GM21825 (cell line): ENCODE data around the gene CCDC170.
"Not testable (repeated sequence)": the region's sequence is repeated elsewhere in the genome, so short reads cannot be mapped to it uniquely, and the experiment has no call there.

Experiments used
- ATAC-seq: cut with Tn5 transposase; IDR thresholded peaks from one replicate; pipeline ENCODE4 v1.9.1; 2021; ENCODE audit warnings: mild to moderate bottlenecking, moderate library complexity; ENCODE audit not compliant: unreplicated experiment

CCDC170 gene

DNA sequence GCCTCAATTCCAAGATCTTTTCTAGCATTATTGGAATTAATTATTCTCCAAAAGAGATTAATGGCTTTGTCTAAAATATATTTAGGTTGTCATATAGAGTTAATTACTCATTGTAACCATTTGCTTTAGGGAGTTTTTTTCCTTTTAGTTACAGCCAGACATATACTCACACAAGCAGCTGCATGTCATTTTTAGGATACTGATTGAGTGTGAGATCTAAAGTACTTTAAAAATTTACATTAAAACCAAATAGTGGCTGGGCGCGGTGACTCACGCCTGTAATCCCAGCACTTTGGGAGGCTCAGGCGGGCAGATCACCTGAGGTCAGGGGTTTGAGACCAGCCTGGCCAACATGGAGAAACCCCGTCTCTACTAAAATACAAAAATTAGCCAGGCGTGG lies 51.1 kb downstream of the CCDC170 start:
- not testable (repeated sequence) for ATAC-seq

DNA sequence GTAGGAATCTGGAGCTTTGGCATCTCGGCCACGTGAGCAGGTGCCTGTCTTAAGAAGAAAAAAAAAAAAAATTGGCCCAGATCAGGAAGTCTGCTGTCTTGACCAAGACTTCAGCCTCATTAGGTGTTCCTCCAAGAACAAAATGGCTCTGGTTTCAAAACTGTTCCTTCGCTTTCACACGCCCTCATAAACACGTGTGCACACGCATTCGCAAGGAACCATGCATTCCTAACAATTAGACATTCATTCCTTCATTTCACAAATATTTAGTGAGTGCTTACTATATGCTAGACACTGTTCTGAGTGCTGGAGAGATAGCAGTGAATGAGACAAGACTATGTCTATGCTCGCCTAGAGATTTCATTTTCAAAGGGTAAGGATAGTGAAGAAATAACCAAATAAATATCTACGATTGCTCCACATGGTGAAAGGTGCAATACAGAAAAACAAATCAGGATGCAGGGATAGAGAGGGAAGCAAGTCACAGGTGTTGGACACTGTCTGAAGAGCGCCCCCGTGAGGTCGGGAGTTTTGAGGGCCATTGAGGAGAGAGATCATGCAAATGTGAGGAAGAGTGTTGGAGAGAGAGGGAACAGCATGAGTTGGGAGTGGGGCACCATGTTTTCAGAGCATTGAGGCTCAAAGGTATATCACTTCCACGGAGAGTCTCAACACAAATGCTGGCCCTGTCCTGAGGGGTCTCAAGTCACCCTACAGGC lies 53.3 kb downstream of the CCDC170 start:
- ATAC-seq: no peak

DNA sequence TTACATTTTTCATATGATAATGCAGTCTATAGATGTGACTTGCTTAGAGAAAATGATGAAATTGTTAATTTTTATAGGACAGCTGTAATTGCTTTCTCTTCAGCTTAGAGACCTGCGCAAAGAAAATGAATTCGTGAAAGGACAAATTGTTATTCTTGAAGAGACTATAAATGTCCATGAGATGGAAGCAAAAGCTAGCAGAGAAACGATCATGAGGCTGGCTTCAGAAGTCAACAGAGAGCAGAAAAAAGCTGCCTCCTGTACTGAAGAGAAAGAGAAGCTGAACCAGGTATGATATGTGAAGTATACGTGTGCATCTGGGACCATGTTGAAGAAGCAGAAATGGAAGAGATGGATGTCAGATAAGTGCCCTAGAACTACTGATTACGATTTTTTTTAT lies 54.4 kb downstream of the CCDC170 start:
- no peak for ATAC-seq

DNA sequence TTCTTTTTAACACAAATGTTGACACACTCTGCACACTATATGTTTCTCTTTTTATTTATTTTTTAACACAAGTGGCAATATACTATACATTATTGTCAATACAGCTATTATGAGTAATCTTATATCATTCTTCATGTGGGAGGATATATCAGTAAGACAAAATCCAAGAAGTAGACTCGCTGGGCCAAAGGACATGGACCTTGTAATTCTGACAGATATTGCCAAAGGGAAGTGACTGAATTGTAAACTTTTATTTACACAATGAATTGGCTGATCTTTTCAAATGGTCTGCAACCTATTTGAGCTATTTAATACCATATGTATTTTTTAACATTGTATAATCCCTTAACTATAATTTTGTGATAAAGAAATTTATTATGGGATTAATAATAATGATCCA lies 56.0 kb downstream of the CCDC170 start:
- ATAC-seq: no peak

DNA sequence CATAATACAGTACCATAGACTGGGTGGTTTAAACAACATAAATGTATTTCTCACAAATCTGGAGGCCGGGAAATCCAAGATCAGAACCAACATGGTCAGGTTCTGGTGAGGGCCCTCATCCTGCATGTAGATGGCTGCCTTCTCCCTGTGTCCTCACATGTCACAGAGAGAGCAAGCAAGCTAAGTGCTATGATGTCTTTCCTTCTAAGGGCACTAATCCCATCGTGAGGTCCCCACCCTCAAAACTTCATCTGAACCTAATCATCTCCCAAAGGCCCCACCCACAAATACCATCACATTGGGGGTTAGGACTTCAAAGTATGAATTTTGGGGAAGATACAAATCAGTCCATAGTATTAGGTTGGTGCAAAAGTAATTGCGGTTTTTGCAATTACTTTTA lies 56.8 kb downstream of the CCDC170 start:
- ATAC-seq: no peak

DNA sequence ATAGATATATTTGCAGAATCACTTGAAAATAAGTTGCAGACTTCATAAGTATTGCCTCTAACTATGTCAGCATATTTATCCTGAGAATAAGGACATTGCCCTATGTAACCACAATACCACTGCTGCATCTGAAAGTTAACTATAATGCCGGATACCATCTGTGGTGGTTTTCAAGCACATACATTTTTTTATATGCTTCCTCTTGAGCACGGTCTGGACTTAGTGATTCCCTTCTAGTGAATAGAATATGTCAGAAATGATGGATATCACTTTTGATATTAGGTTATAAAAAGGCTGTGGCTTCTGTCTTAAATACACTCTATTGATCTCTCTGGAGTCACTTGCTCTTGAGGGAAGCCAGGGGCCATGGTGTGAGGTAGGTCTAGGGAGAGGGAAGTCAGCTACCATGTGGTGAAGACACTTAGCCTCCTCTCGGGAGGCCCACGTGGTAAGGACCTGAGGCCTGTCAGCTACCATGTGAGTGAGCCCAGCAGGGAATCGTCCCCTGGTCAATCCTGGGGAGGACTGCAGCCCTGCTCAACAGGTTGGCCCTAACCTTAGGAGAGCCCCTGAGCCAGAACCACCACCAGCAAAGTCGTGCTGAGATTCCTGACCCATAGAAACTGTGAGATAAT lies 57.5 kb downstream of the CCDC170 start:
- ATAC-seq: no peak

DNA sequence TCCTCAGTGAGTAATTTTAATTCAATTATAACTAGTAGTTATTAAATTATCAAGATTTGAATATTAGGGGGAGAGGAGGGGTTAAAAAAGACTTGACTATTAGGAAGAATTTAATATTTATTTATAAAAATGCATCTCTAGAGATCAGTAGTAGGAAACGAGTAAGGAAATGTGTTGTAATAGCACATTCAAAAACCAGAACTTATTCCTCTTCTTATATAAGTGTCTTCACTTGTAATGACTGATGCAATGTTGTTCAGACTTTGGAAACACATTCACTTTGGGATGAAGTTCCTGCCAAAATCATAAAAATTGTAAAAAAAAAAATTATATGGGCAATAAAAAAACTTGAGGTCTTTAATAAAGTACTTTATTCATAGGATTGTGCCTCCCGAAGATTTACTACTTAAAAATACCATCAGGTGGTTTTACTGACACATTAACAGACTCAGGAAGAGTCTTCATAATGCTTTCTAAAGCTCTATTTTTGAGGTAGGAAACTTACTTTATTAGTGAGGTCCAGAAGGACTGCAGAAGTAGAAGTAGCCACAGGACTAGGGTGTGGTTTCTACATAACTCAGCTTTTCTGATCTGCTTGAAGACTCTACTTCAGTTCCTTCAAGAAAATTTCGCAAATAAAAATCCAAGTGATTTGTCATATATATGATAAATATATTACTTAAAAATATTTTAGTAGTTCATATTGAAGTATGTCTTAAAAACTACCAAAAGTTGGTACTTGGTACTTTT lies 59.8 kb downstream of the CCDC170 start:
- no peak for ATAC-seq

DNA sequence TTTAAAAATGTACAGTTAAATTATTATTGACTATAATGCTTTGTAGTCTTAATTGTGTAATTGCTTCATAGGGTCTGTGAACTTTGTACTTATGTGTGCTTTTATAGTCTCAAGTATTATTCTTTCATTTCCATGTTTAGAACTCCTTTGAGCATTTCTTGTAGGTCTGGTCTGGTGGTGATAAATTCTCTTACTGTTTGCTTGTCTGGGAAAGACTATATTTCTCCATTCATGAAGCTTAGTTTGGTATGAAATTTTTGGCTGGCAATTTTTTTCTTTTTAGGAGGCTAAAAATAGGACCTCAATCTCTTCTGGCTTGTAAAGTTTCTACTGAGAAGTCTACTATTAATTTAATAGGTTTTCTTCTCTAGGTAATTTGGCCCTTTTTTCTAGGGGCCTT lies 67.4 kb downstream of the CCDC170 start:
- ATAC-seq: no peak

DNA sequence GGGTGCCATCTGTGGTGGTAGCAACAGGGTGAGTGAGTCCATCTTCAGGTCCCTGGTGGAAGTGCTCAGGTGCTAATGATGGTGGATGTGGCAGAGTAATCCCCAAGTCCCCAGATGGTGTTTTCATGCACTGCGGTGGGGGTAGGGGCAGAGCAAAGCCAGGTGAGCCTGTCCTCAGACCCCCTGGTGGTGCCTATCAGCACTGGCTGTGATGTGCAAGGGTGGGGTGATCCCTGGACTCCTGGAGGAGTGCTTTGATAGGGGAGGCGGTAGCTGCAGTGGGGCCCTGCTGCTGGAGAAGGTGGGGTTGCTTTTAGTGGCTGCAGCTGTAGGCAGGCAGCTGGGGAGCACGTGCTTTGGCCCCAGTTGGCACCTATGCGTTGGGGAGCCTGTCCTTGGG lies 70.8 kb downstream of the CCDC170 start:
- ATAC-seq: no peak

DNA sequence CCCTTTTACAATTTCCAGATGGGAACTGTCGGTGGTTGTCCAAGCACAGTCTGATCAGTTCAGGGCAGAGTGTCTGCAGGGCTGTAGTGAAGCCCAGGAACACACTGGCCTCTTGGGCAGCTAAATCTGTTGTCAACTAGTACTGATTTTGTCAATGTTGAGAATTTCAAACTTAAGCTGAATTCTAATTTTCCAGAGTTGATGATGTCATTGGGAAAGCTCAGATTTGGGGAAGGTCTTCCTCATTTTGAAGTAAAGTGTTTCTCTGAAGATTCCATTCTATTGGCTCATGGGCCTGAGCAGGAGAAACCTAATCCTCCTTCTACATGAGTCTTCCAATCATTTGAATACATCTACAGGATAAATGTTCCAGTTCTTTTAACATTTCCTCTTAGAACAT lies 72.1 kb downstream of the CCDC170 start:
- no peak for ATAC-seq

DNA sequence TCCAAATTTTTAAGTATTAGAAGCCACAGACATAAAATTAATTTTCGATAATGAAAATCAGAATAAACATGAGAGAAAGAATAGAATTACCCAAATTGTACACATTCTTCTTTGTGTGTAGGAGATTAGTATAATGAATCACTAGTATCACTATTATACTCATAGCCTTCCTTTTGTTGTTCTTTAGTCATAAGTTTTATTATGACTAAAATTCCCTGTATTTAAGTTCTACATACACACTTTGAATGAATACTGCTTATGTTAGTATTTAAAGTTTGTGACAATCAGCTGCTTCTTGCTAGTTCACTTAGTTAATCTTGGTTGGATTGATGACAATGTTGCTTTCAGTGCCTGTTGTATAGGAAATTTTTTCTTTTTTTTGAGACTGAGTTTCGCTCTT lies 72.7 kb downstream of the CCDC170 start:
- ATAC-seq: no peak

DNA sequence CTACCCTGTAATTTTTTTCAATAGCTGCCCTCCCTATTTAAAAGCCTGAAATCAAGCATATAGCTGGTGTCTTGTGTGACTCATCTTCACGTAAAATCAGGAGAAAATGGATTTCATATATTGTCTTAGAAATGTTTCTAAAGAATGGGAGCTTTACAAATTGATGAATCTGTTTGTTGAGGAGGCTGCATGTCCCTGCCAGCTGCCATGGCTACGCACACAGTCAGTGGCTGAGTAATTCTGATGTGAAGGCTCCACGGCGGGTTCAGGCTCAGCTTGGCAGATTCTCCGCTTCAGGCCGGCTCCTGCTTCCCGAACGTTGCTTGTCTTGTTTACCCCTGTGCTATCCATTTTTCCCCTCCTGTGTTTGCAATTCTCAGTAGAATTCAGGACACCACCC lies 82.8 kb downstream of the CCDC170 start:
- no peak for ATAC-seq

DNA sequence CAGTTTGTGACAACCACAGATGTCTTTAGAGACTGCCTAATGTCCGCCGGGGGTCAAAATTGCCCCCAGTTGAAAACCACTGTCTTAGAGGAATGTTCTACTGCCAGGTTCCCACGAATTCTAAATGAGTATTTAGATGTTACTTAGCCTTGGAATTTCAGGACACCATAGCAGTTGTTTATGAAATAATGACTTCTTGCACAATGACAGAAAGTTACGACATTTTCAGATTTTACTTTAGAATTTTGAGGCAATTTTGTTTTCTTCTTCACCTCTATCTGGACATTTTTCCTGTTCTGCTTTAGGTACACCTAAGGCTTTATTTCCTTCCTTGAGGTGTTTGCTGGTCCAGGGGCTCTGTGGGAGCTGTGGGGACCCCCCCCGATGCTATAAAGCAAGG lies 83.4 kb downstream of the CCDC170 start:
- ATAC-seq: no peak

DNA sequence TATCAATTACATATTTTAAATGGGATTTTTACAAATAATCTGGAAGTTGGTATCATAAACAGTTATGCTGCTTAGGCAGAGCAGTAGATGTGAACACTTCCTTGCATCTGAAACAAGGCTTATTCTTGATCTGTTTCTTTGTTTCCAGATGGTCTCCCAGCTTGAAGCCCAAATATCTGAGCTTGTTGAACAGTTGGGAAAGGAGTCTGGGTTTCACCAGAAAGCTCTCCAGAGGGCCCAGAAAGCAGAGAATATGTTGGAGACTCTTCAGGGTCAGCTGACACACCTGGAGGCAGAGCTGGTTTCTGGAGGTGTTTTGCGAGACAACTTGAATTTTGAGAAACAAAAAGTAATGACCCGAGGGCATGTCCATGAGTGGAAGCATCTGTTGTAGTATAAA lies 91.9 kb downstream of the CCDC170 start:
- no peak for ATAC-seq

DNA sequence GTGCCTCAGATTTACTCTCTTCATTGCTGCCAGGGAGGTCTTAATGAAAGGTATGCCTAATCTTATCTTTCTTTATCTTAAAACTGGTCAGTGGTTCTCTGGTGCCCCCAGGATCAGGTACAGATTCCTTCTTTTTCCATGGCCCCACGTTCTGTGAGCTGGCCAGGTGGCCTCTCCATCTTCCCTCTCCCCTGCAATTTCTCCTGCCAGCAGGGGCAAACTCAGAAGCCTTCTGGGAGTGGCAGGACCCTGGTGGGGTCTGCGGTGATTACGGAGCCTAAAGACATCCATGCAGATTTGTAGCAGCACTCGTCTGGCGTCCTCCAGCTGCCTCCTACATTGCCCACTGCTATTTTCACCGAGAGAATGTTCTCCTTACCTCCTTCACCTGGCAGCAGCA lies 95.8 kb downstream of the CCDC170 start:
- no peak for ATAC-seq

DNA sequence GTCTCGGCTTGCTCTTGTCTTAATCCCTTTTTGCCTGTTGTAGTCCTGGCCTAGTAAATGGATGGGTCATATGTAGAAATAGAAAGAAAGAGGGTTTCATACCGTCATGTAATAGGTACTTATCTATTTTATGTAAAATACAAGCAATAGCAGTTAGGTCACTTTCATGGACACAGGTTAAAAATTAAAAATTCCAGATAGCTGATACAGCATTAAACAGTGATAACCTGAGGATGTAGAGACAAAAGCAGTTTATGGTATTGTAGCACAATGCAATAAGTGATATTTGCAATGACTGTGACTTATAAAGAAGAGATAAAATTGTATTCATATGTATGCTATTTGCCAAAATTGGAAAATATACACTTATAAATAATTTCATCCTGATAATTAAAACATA lies 96.9 kb downstream of the CCDC170 start:
- ATAC-seq: no peak

DNA sequence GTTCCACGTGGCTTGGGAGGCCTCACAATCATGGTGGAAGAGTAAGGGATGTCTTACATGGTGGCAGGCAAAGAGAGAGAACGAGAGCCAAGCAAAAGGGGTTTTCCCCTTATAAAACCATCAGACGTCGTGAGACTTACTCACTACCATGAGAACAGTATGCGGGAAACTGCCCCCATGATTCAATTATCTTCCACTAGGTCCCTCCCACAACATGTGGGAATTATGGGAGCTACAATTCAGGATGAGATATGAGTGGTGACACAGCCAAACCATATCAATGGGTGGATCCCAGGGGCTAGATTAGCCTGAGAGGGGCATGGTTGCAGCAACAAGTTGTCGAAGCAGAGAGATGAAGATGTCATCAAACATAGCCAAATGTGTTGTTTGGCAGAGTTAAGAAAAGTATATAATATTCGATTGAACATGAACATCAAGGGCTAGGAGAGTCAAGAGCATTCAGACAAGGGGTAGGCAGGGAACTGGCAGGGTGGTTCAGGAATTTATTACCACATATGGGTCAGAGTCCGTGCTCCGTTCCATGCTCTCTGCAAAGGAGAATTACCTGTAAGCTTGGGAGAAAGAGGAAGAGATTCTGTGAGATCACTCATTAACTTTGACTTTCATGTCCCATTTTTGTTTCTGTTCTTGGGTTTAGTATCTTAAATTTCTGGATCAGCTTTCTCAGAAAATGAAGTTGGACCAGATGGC lies 98.8 kb downstream of the CCDC170 start:
- ATAC-seq: no peak

DNA sequence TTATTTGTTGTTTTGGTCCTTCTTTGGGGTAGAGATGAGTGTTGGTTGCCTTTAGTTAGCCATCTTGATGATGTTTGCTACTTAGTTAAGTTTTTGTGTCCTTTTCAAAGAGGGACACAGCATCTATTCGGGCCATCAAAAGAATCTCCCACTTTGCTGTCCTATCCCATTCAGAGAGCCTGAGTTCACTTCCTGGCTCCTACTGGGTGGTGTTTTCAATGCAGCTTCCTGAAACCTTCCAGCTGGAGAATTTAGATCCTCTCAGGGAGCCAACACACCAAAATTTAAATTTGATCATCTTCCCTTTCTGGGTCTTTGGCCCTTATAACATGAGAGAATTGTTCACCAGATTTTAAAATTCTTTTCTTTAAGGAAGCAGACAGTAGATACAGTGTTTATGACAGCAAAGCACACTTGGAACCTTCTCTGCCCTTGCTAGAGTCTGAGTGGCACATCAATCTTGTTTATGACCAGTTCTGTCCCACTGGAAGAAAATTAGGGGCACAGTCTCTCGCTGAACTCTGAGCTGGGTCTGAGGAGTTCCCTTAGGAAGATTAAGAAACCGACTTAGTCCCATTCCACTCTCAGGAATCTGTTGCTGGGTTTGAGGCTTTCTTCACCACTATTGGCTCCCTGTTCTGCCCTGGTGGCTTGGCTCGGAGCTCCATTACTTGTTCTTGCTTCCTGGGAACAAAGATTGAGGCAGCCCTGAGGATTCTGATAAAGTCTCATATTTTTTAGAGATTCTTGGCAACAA lies 115.5 kb downstream of the CCDC170 start:
- ATAC-seq: no peak

DNA sequence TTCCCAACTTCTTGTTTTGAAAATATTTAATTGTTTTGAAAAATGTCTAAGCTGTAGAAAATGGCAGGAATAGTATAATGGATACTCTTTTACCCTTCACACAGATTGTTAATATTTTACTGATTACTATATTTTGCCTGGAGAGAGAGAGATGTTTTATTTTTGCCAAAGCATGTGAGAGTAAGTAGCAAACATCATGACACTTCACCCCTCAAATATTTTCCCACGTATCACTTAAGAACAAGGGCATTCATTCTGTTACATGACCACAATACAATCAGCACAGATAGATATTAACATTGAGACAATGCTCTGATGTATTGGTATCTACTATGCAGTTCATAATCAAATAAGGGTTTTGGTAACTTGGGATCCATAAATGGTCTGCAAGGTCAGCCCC lies 116.5 kb downstream of the CCDC170 start:
- no peak for ATAC-seq

DNA sequence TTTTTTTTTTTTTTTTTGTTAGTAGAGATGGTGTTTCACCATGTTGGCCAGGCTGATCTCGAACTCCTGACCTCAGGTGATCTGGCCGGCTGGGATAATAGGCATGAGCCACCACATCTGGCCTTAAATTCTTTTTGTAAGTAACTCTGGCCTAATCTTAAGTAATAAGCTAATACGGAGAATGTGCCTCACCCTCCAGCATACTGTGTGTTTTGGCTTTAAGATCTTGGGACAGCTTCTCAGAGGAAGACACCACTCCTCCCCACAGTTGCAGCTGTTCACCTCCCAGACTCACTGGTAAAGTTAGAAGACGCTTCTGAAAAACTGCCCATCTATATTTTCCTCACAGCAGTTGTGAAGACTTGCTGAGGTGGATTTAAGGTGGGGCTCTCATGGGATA lies 120.8 kb downstream of the CCDC170 start:
- ATAC-seq: no peak

DNA sequence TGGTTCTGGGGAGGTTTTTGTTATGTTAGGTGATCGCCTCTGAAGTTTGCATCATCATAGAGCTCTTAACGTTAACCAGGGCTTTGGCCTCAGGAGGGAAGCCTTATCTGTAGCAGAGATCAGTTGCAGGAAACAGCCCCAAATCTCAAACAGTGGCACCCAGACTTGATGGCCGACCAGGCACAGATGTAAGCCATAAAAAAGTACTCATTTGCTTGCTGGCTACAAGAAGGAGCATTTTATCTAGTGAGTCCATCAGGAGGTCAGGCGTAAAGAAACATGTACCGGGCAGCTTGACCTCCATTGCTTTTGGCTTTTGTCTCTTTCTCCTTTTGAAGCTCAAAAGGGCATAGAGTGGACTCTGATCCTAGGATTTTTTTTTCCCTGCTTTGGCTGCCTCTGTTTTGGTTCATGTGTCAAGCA lies 122.3 kb downstream of the CCDC170 start:
- ATAC-seq: no peak
